NAMALWA (cell line): ENCODE data around the gene CDK14.
A peak's percentile ranks its signal among the peaks of the same experiment; 100 is the strongest.
"Not testable (repeated sequence)": the region's sequence is repeated elsewhere in the genome, so short reads cannot be mapped to it uniquely, and the experiment has no call there.

Experiments used
- DNase-seq: peaks from one replicate; pipeline ENCODE4 v3.0.0-alpha.2; 2015; ENCODE audit warnings: low spot score

The CDK14 gene

GRCh38 chr7:90719155-90719554, 123.0 kb downstream of the CDK14 start:
- DNase-seq = no peak

- peak; percentile 71 for DNase-seq
Measured at GRCh38 chr7:90720984-90721760, 125.1 kb downstream of the CDK14 start.

GRCh38 chr7:90721869-90722431, 125.8 kb downstream of the CDK14 start:
- DNase-seq = no peak

GRCh38 chr7:90723233-90723632, 127.1 kb downstream of the CDK14 start:
- no peak for DNase-seq

- peak; percentile 58 for DNase-seq
Measured at GRCh38 chr7:90723866-90724265, 127.7 kb downstream of the CDK14 start.

- DNase-seq = no peak
Measured at GRCh38 chr7:90726120-90726519, 130.0 kb downstream of the CDK14 start.

GRCh38 chr7:90726623-90727022, 130.5 kb downstream of the CDK14 start:
- DNase-seq = no peak

GRCh38 chr7:90727412-90727811, 131.3 kb downstream of the CDK14 start:
- DNase-seq = no peak

GRCh38 chr7:90728568-90728967, 132.4 kb downstream of the CDK14 start:
- DNase-seq = no peak

GRCh38 chr7:90735611-90736280, 139.6 kb downstream of the CDK14 start:
- DNase-seq = not testable (repeated sequence)

- no peak for DNase-seq
Measured at GRCh38 chr7:90736316-90736715, 140.2 kb downstream of the CDK14 start.

- DNase-seq = peak; percentile 92
Measured at GRCh38 chr7:90736968-90737939, 141.1 kb downstream of the CDK14 start.

- DNase-seq = no peak
Measured at GRCh38 chr7:90738249-90738648, 142.1 kb downstream of the CDK14 start.

GRCh38 chr7:90739716-90740115, 143.6 kb downstream of the CDK14 start:
- DNase-seq = no peak

GRCh38 chr7:90740386-90740785, 144.3 kb downstream of the CDK14 start:
- DNase-seq = no peak

GRCh38 chr7:90743626-90744025, 147.5 kb downstream of the CDK14 start:
- DNase-seq = no peak

GRCh38 chr7:90747516-90747915, 151.4 kb downstream of the CDK14 start:
- no peak for DNase-seq

- peak; percentile 33 for DNase-seq
Measured at GRCh38 chr7:90749262-90749661, 153.1 kb downstream of the CDK14 start.

- peak; percentile 71 for DNase-seq
Measured at GRCh38 chr7:90749774-90750173, 153.7 kb downstream of the CDK14 start.

- no peak for DNase-seq
Measured at GRCh38 chr7:90751595-90751994, 155.5 kb downstream of the CDK14 start.

GRCh38 chr7:90752051-90752450, 155.9 kb downstream of the CDK14 start:
- DNase-seq = no peak

- peak; percentile 20 for DNase-seq
Measured at GRCh38 chr7:90755041-90755440, 158.9 kb downstream of the CDK14 start.
